Coronary artery (tissue), 2 donors: ENCODE measurements around the gene RANBP3.

Experiments
- DNase-seq: peaks from one replicate; pipeline ENCODE4 v3.0.0-alpha.2; 2017; ENCODE audit warnings: low spot score
- H3K27ac ChIP-seq, 2 donors: fragments of 200-600 bp; sonication (generic); one replicate each; pipeline ENCODE4 v1.5.1; 2016 to 2019
- H3K4me3 ChIP-seq: fragments of 200-600 bp; sonication (generic); 2 replicates; pipeline ENCODE4 v1.5.1; 2016; ENCODE audit warnings: mild to moderate bottlenecking, moderate library complexity
- CTCF ChIP-seq: fragments of 200-600 bp; sonication (generic); IDR thresholded peaks from one replicate; pipeline ENCODE4 v1.5.1; 2019; ENCODE audit warnings: antibody characterized with exemption

RANBP3 gene

GRCh38 chr19:5926641-5927440, 51.1 kb downstream of the RANBP3 start:
- no peak overlapping the region for H3K4me3 ChIP-seq
- H3K27ac ChIP-seq: peak overlapping the region; percentile 55 to 83
- no peak for TF ChIP-seq CTCF
- peak; percentile 85 for DNase-seq

GRCh38 chr19:5925830-5926427, 52.0 kb downstream of the RANBP3 start:
- no peak for DNase-seq
- peak overlapping the region in 1 of 2 donors; percentile 83 for H3K27ac ChIP-seq
- TF ChIP-seq CTCF: no peak

GRCh38 chr19:5923356-5923755, 54.6 kb downstream of the RANBP3 start:
- TF ChIP-seq CTCF: no peak
- DNase-seq: no peak
- Histone ChIP-seq H3K27ac (no peak overlapping the region), H3K4me3 (no peak overlapping the region)

More at GRCh38 chr19:5925830-5926427, 52.0 kb downstream of the RANBP3 start:
- H3K4me3 ChIP-seq: no peak overlapping the region

GRCh38 chr19:5922161-5922545, 55.8 kb downstream of the RANBP3 start:
- DNase-seq: no peak
- TF ChIP-seq CTCF: no peak
- H3K4me3 ChIP-seq: no peak overlapping the region
- no peak overlapping the region for H3K27ac ChIP-seq

GRCh38 chr19:5921516-5922160, 56.3 kb downstream of the RANBP3 start:
- no peak for DNase-seq
- no peak overlapping the region for H3K4me3 ChIP-seq
- no peak for TF ChIP-seq CTCF
- no peak overlapping the region for H3K27ac ChIP-seq

- Histone ChIP-seq H3K27ac (no peak overlapping the region), H3K4me3 (no peak overlapping the region)
- no peak for TF ChIP-seq CTCF
- no peak for DNase-seq
Observed at GRCh38 chr19:5918463-5919079, 59.4 kb downstream of the RANBP3 start.
